AG04450 (cell line): ENCODE data around the gene PLCZ1. TPM values are rescaled to one million over a fixed set of nuclear protein-coding genes. Genes with fewer than 3 reads are reported as not detected.

ENCODE experiments used
- CTCF ChIA-PET: fragments of 300-600, 350-600 bp; formaldehyde crosslinking; extraction: SDS; loops from one replicate; lab custom pipeline; 2022; ENCODE audit warnings: antibody characterized with exemption, inconsistent platforms; lab: Charles Lee
- POLR2A ChIA-PET: fragments of 350-600 bp; formaldehyde crosslinking; extraction: SDS; loops from one replicate; lab custom pipeline; 2021; ENCODE audit warnings: antibody characterized with exemption, inconsistent platforms; lab: Yijun Ruan, JAX
- DNase-seq: peaks from one replicate; pipeline ENCODE4 v3.0.0-alpha.2; 2011; ENCODE audit warnings: low read depth, low spot score
- H3K27ac ChIP-seq: one replicate; pipeline ENCODE4 v1.5.1; 2012; ENCODE audit warnings: low read depth, low read length, control low read depth
- H3K27me3 ChIP-seq: one replicate; pipeline ENCODE4 v1.6.0; 2012; ENCODE audit warnings: low read length; ENCODE audit not compliant: control insufficient read depth, insufficient read depth
- H3K4me3 ChIP-seq: 2 replicates; pipeline ENCODE4 v1.5.1; 2011; ENCODE audit warnings: mild to moderate bottlenecking, low read depth, low read length, control low read depth
- H3K9me3 ChIP-seq: 2 replicates; pipeline ENCODE4 v1.5.1; 2012; ENCODE audit warnings: low read length; ENCODE audit not compliant: control insufficient read depth, insufficient read depth
- CTCF ChIP-seq: IDR thresholded peaks from 2 replicates; pipeline ENCODE4 v1.5.1; 2011; ENCODE audit warnings: low read depth, low read length, control low read depth, inconsistent platforms
- polyA plus RNA-seq: library from polyadenylated mRNA; depleted of rRNA; stranded (reverse); fragments of >200 nt; gene quantifications from 2 replicates; pipeline ENCODE4 v1.2.3, GENCODE V29; 2011

The PLCZ1 gene
- polyA plus RNA-seq, 1 experiment: not detected

GRCh38 chr12:18723752-18724151 lies 14.1 kb downstream of the PLCZ1 start:
- CTCF ChIA-PET: no interaction called here
- H3K27ac ChIP-seq: no peak overlapping the region
- no peak for TF ChIP-seq CTCF
- no peak overlapping the region for H3K4me3 ChIP-seq
- no peaks in the 10 kb centered on the region for H3K9me3 ChIP-seq
- POLR2A ChIA-PET: no interaction called here
- peak; percentile 71 for DNase-seq
- H3K27me3 ChIP-seq: no peaks in the 10 kb centered on the region

- H3K4me3 ChIP-seq: no peak overlapping the region
- ChIA-PET CTCF (no interaction called here), POLR2A (no interaction called here)
- no peak overlapping the region for H3K27ac ChIP-seq
- DNase-seq: no peak
- H3K9me3 ChIP-seq: no peaks in the 10 kb centered on the region
- H3K27me3 ChIP-seq: no peaks in the 10 kb centered on the region
- TF ChIP-seq CTCF: no peak
Observed at GRCh38 chr12:18721452-18721851, 16.4 kb downstream of the PLCZ1 start.

- H3K9me3 ChIP-seq: no peaks in the 10 kb centered on the region
- H3K4me3 ChIP-seq: no peak overlapping the region
- no peak for TF ChIP-seq CTCF
- ChIA-PET CTCF (interaction anchor here (1.0 kb wide), 1 partner anchor 466 kb away, joined by 3 read pairs; no protein-coding TSS in a partner anchor), POLR2A (no interaction called here)
- H3K27ac ChIP-seq: no peak overlapping the region
- H3K27me3 ChIP-seq: no peaks in the 10 kb centered on the region
- no peak for DNase-seq
Observed at GRCh38 chr12:18720690-18721089, 17.1 kb downstream of the PLCZ1 start.

GRCh38 chr12:18719922-18720510 lies 17.8 kb downstream of the PLCZ1 start:
- Histone ChIP-seq H3K27me3 (no peaks in the 10 kb centered on the region), H3K27ac (no peak overlapping the region)

More at GRCh38 chr12:18719922-18720510, 17.8 kb downstream of the PLCZ1 start:
- ChIA-PET POLR2A (no interaction called here), CTCF (interaction anchor here (1.0 kb wide), 1 partner anchor 466 kb away, joined by 3 read pairs; no protein-coding TSS in a partner anchor)
- DNase-seq: no peak
- Histone ChIP-seq H3K9me3 (peaks cover 2% of the 10 kb centered on the region; the same call in 1 of the 2 replicates), H3K4me3 (no peak overlapping the region)
- TF ChIP-seq CTCF: no peak
